T-helper 22 cell (primary cell): ENCODE data around the gene COL4A1.
"Not testable (repeated sequence)": the region's sequence is repeated elsewhere in the genome, so short reads cannot be mapped to it uniquely, and the experiment has no call there.

Experiments used
- DNase-seq: peaks from one replicate; pipeline ENCODE4 v3.0.0-alpha.2; 2020; ENCODE audit warnings: low read depth

Gene COL4A1

DNA sequence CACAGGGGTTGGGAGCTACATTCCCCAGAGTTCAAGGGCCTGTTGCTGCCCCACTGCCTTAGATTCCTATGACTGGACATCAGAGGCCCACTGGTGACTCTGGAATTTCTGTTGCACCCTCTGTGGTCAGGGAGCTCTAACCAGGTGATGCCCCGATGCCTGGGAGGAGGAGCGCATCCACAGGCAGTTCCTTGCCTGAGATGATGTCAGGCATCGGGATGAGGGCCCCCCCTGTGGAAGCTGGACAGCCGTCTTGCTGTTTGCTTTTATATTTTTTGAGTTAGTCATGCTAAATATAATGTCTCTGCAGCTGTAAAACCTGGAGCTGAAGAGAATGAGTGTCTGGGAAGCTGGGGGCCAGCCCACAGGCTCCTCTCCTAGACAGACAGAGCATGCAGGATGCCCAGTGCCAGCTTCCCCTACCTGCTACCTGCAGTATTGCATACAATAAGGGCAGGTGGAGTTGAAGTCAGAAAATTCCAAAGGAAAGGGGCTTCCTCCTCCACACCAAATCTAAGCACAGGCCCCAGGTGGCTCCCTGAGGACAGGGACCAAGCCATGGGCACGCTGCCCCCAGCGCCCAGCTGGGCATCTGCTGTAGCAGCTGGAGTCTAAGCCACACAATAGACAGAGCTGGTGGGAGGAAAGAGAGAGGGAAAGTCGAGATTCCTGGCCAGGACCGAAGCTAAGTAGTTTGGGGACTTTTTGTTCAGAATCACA is 16.4 kb upstream of the COL4A1 start:
- DNase-seq = no peak

GRCh38 chr13:110322828-110323171 is 15.8 kb upstream of the COL4A1 start:
- DNase-seq = no peak

- DNase-seq = no peak
Observed at GRCh38 chr13:110322126-110322827, 15.3 kb upstream of the COL4A1 start.

- DNase-seq = not testable (repeated sequence)
Observed at GRCh38 chr13:110321573-110321972, 14.6 kb upstream of the COL4A1 start.

DNA sequence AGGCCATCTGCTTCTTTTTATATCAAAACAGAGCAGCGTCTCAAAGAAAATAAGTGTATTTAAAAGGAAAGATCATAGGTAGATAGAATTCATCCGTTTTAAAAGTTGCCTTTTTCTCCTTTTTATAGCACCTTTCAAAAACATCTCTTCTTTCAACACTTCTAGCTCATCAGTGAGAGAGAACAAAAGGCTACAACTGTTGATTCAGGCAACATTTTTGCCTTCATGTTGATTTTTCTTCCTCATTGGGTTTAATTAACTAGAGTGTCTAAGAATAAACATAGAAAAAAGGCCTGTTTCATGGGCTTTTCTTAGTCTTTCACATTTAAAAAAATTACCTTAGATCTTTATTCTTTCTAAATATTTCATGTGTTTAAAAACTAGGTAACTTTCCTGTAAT is 13.7 kb upstream of the COL4A1 start:
- no peak for DNase-seq

- no peak for DNase-seq
Observed at GRCh38 chr13:110319774-110320509, 13.0 kb upstream of the COL4A1 start.

- DNase-seq = no peak
Observed at GRCh38 chr13:110319397-110319773, 12.4 kb upstream of the COL4A1 start.

GRCh38 chr13:110318920-110319319 is 12.0 kb upstream of the COL4A1 start:
- no peak for DNase-seq

DNA sequence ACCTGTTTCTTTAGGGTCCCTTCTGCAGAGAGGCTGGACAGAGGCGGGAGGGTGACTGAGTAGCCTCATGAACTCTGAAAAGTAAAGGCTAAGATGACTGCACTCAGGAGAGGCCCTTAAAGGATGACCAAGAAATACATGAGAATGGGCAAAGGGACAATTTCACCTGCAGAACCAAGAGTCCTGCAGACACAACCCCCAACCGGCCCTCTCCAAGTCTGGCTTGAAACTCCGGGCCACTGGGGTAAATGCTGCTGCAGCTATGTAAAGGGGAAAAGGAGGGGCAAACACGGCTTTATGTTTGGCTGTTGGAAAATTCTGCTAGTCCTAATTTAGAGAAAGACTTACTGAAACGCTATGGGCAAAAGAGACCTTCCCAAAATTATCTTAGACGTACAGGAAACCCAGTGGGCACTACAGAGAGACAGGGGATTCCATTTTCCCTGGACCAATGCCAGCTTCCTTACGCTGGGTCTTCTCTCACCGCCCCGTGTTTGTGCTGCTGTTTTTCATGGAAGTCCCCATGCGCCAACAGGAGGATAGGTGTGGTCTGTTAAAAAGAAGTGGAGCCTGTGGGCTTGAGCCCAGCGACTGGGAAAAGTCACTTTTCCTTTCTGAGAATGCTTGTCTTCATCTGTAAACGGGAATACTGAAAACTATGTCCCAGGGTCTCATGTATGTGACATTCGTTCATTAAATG is 10.7 kb upstream of the COL4A1 start:
- no peak for DNase-seq

DNA sequence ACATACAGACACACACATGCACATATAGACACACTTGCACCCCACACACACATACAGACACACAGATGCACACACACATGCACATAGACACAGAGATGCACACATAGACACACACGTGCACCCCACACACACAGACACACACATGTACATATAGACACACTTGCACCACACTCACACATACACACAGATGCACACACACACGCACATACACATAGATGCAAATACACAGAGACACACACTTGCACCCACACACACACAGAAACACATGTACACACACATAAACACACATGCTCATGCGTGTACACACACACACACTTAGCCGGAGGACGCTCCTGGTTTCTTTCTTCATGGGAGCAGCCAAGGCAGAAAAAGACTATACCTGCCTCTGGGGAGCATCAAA is 10.1 kb upstream of the COL4A1 start:
- no peak for DNase-seq

- DNase-seq = no peak
Observed at GRCh38 chr13:110316196-110316595, 9.2 kb upstream of the COL4A1 start.

DNA sequence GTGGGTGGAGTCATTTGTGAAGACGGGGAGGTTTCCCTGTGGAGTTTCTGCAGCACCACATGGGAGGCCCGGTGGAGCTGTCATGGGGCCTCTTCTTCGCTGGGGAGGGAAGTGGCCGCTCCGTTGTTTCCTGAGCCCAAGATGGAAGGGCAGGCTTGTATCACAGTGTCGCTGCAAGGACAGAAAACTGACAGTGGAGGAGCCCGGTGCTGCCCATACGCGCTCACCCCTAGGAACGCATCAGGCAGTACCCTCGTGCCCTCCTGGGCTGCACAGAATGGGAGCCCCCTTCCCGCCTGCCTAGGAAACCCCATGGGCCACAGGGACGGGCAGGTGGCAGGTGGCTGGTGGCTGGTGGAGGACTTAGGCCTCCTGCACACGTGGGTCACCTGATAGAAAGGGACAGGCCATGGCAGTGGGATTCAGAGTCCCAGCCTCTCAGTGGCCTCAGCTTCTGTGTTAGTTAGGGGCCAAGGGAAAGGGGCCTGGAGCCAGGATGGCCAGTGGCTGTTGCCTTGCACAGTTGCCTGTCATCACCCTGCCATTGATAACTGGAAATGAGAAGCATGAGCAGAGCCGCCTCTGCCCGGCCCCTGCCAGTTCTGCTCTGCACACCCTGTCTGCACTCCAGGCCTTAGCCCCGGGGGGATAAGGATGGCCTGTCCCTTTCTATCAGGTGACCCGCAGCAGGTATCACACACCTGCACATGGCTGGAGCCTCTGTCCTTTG is 7.7 kb upstream of the COL4A1 start:
- no peak for DNase-seq

GRCh38 chr13:110313733-110314132 is 6.8 kb upstream of the COL4A1 start:
- not testable (repeated sequence) for DNase-seq

GRCh38 chr13:110313261-110313660 is 6.3 kb upstream of the COL4A1 start:
- DNase-seq = not testable (repeated sequence)

DNA sequence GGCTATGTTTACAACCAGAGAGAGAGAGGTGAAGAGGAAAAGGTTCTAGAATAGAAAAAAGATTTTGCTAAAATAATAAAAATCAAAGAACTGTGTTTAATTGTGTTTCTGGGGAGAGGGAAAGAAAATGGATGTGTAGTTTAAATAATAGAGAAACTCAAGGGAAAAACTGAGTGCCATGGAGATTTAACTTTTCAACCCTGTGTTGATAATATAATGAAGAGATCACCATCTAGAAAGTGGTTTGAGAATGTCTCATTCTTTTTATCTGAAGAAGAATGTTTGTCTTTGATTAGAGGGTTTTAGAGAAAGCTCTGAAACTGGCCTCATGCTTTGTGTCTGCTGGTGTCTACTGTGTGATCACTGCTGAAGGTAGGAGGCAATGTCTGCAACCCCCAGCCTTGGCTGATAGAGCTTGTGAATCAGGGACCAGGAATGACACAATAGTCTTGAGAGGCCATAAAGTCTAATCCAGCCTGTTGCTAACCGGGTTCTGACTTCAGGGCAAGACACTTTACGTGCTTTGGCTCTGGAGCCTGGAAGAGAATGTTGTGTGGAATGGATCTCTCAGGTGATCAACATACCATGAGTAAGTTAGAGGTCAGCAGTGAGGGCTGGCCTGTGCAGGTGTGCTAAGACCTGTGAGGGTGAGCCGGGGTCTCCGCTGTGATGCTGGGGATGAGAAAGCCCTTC is 5.5 kb upstream of the COL4A1 start:
- no peak for DNase-seq

- no peak for DNase-seq
Observed at GRCh38 chr13:110311443-110312338, 4.7 kb upstream of the COL4A1 start.

DNA sequence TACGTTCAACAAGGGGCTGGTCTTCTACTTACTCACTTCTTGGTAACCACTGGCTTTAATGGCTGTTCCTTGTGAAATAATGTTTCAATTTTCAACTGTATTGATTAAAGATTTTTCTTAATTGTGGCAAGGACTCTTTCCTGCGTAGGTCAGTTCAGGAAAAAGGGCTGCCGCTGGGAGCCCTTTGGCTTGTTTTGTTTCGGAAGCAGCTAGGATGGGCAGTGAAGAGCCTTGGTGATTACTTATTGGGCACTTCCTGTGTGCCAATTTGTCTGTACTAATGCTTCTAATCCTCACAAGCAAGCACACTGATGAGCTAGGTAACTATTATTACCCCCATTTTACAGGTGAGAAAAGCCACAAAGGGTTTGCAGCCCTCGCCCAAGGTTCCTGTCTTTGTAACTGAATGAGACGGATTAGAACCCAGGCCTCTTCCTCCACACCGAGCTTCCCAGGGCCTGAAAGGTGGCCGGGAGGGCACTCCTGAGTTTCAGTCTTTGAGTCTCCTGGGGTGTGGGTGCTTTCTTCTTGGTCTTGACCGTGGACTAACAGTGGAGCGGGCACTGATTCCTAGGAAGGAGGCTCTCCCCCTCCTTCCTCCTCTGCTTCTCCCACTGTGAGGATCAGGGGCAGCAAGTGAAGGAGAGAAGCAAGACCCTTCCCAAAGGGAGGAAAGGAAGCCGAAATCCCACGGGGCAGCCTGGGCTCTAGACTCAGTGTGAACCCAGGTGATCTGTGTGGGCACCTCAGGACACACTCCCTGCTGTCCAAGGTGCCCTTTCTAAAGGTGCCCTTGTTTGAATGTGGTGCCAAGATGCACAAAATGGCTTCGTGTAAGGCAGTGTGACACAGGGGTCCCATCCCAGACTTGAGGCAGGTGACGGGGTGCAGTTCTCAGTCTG is 3.8 kb upstream of the COL4A1 start:
- DNase-seq = no peak

- no peak for DNase-seq
Observed at GRCh38 chr13:110309661-110310524, 2.9 kb upstream of the COL4A1 start.
